K562 (cell line): ENCODE data around the gene RNF114. TPM values are rescaled to one million over a fixed set of nuclear protein-coding genes. Genes with fewer than 3 reads are reported as not detected.

Experiments
- ARHGAP35 ChIP-seq: fragments of 450-650 bp; IDR thresholded peaks from 2 replicates; pipeline ENCODE4 v1.6.1; 2018; ENCODE audit not compliant: partially characterized antibody
- BRF1 ChIP-seq: IDR thresholded peaks from 3 replicates; pipeline ENCODE4 v1.6.1; 2011; ENCODE audit warnings: borderline replicate concordance, mild to moderate bottlenecking; ENCODE audit not compliant: insufficient read length; ENCODE audit errors: extremely low read depth
- E2F1 ChIP-seq: sonication (generic); formaldehyde crosslinking; IDR thresholded peaks from 2 replicates; pipeline ENCODE4 v1.8.1; 2023; ENCODE audit warnings: mild to moderate bottlenecking, missing genetic modification reagents, moderate library complexity
- EGR1 ChIP-seq: fragments of 450-650 bp; conservative IDR thresholded peaks from 2 replicates; pipeline ENCODE4 v1.6.1; 2017; ENCODE audit warnings: mild to moderate bottlenecking
- FIP1L1 ChIP-seq: fragments of 200-400 bp; formaldehyde crosslinking; IDR thresholded peaks from 2 replicates; pipeline ENCODE4 v1.6.1; 2018; ENCODE audit warnings: mild to moderate bottlenecking, low read depth, low read length; ENCODE audit not compliant: poor library complexity, severe bottlenecking
- FOXK2 ChIP-seq, 2 experiments: fragments of 450-650 bp; IDR thresholded peaks in 1 of 2; conservative IDR thresholded peaks in 1 of 2; 2 replicates each; pipeline ENCODE4 v1.6.1; 2016; ENCODE audit warnings: low read depth in 2 of 2, mild to moderate bottlenecking in 1 of 2
- HDAC3 ChIP-seq: fragments of 450-650 bp; IDR thresholded peaks from 2 replicates; pipeline ENCODE4 v1.6.1; 2018; ENCODE audit warnings: borderline replicate concordance, mild to moderate bottlenecking, moderate library complexity; ENCODE audit not compliant: partially characterized antibody
- HMG20B ChIP-seq: fragments of 250-450 bp; sonication (Bioruptor Pico); IDR thresholded peaks from 2 replicates; pipeline ENCODE4 v1.5.0; 2021; ENCODE audit warnings: mild to moderate bottlenecking
- HOXB6 ChIP-seq: fragments of 250-450 bp; sonication (Bioruptor Pico); IDR thresholded peaks from 2 replicates; pipeline ENCODE4 v1.5.1; 2022; ENCODE audit warnings: mild to moderate bottlenecking, borderline replicate concordance
- KLF6 ChIP-seq: fragments of 250-450 bp; sonication (Bioruptor Pico); IDR thresholded peaks from 2 replicates; pipeline ENCODE4 v1.4.0; 2020; ENCODE audit warnings: mild to moderate bottlenecking, moderate library complexity, borderline replicate concordance
- NFRKB ChIP-seq: fragments of 450-650 bp; IDR thresholded peaks from 2 replicates; pipeline ENCODE4 v1.6.1; 2016; ENCODE audit warnings: low read depth
- NR0B1 ChIP-seq: fragments of 450-650 bp; IDR thresholded peaks from one replicate; pipeline ENCODE4 v1.6.1; 2018; ENCODE audit warnings: mild to moderate bottlenecking, moderate library complexity; ENCODE audit not compliant: partially characterized antibody
- PATZ1 ChIP-seq: fragments of 250-450 bp; sonication (Bioruptor Pico); IDR thresholded peaks from 2 replicates; pipeline ENCODE4 v1.5.0; 2020; ENCODE audit warnings: mild to moderate bottlenecking, borderline replicate concordance
- POLR2A ChIP-seq: fragments of 450-650 bp; conservative IDR thresholded peaks from 2 replicates; pipeline ENCODE4 v1.6.1; 2016
- RFX5 ChIP-seq: IDR thresholded peaks from 2 replicates; pipeline ENCODE4 v1.6.1; 2011; ENCODE audit warnings: low read depth, mild to moderate bottlenecking, improper control_type of control experiment, low read length
- SMARCB1 ChIP-seq: IDR thresholded peaks from 2 replicates; pipeline ENCODE4 v1.6.1; 2011; ENCODE audit warnings: improper control_type of control experiment, low read depth; ENCODE audit not compliant: insufficient read length
- SNIP1 ChIP-seq: fragments of 450-650 bp; IDR thresholded peaks from 2 replicates; pipeline ENCODE4 v1.7.1; 2017; ENCODE audit warnings: low read depth, mild to moderate bottlenecking
- SP1 ChIP-seq: sonication (generic); formaldehyde crosslinking; IDR thresholded peaks from 2 replicates; pipeline ENCODE4 v1.8.1; 2022; ENCODE audit warnings: mild to moderate bottlenecking, missing genetic modification reagents
- TCF7 ChIP-seq: sonication (generic); IDR thresholded peaks from 2 replicates; pipeline ENCODE4 v1.6.1; 2016; ENCODE audit warnings: antibody characterized with exemption, borderline replicate concordance
- THRAP3 ChIP-seq: fragments of 450-650 bp; IDR thresholded peaks from 2 replicates; pipeline ENCODE4 v1.6.1; 2016; ENCODE audit warnings: mild to moderate bottlenecking, inconsistent platforms, borderline replicate concordance
- ZBTB33 ChIP-seq: sonication (generic); formaldehyde crosslinking; IDR thresholded peaks from 2 replicates; pipeline ENCODE4 v1.8.1; 2023; ENCODE audit warnings: mild to moderate bottlenecking, missing genetic modification reagents
- ZEB2 ChIP-seq: fragments of 450-650 bp; IDR thresholded peaks from 2 replicates; pipeline ENCODE4 v1.6.1; 2016
- ZNF79 ChIP-seq: fragments of 250-450 bp; sonication (Bioruptor Pico); IDR thresholded peaks from 2 replicates; pipeline ENCODE4 v1.4.0; 2020; ENCODE audit warnings: low read depth, mild to moderate bottlenecking, moderate library complexity
- polyA plus RNA-seq, 8 experiments: library from polyadenylated mRNA; depleted of rRNA in 4 of 8; stranded (reverse) in 5 of 8; unstranded in 3 of 8; fragments of >200 nt; fragmentation: Nextera tagmentation in 2 of 8; fragmentation: Illumina TruSeq in 1 of 8; extraction: Ambion mirVana in 2 of 8; extraction: Trizol in 1 of 8; gene quantifications; 2 replicates each; pipeline versions ENCODE4 v1.2.1 to v1.2.3, GENCODE V29; 2011 to 2014; ENCODE audit warnings: inconsistent platforms in 1 of 8, missing spikeins in 1 of 8
- total RNA-seq, 7 experiments: library from RNA; depleted of rRNA in 6 of 7; stranded (reverse); fragments of >200 nt in 6 of 7; fragmentation: Illumina TruSeq in 2 of 7; extraction: Trizol in 2 of 7; gene quantifications; 2 replicates each; pipeline versions ENCODE4 v1.2.1 to v1.2.3, GENCODE V29; 2011 to 2021; ENCODE audit warnings: low replicate concordance in 1 of 7

Gene RNF114
- total and polyA plus RNA-seq, 9 of the 15 experiments (the other 6 are each of a cell fraction or from before 2014, with no cell fraction given): 38.6 to 111 (median 62.6) TPM

- TF ChIP-seq PATZ1 (CRISPR knock-in tag): no peak
- no peak for TF ChIP-seq BRF1
- no peak for TF ChIP-seq ARHGAP35
- TF ChIP-seq HOXB6: no peak
- peak; percentile 77; the same call in 1 of the 2 replicates for TF ChIP-seq ZBTB33 (CRISPR knock-in tag)
- TF ChIP-seq TCF7: no peak
- TF ChIP-seq NR0B1: no peak
- no peak for TF ChIP-seq THRAP3
- no peak for TF ChIP-seq HMG20B (CRISPR knock-in tag)
- peak; percentile 38; the same call in 1 of the 2 replicates for TF ChIP-seq NFRKB
- TF ChIP-seq ZEB2: 0 out of 2 replicates have a peak, but pooled peaks have one; percentile 28
- no peak for TF ChIP-seq POLR2A
- no peak for TF ChIP-seq SMARCB1
- peak; percentile 57 for TF ChIP-seq EGR1
- TF ChIP-seq FOXK2 (conservative IDR thresholded peaks at IDR 0.05 in 1 of 2, IDR thresholded peaks at IDR 0.05 in 1 of 2; ENCODE audit: low read depth in 2 of 2): no peak; a peak in 1 of 4 replicates
- peak; percentile 48; the same call in 1 of the 2 replicates for TF ChIP-seq E2F1 (CRISPR knock-in tag)
- TF ChIP-seq ZNF79 (CRISPR knock-in tag): no peak
- TF ChIP-seq SNIP1: no peak
- TF ChIP-seq SP1: peak; percentile 85
- no peak for TF ChIP-seq HDAC3
- no peak for TF ChIP-seq RFX5
- no peak for TF ChIP-seq FIP1L1
- peak; percentile 80; the same call in 1 of the 2 replicates for TF ChIP-seq KLF6 (CRISPR knock-in tag)
Observed at GRCh38 chr20:49979030-49979832, 43.0 kb downstream of the RNF114 start (continued).
